Prostate gland (tissue), 2 donors: Measurements from ENCODE around the gene NHLRC2. TPM values are rescaled to one million over a fixed set of nuclear protein-coding genes. Genes with fewer than 3 reads are reported as not detected.

Source experiments
- DNase-seq: peaks from one replicate; pipeline ENCODE4 v3.0.0-alpha.2; 2019; ENCODE audit warnings: low spot score
- H3K27ac ChIP-seq, 2 donors: fragments of 200-600 bp; sonication (generic); 2 replicates each; pipeline ENCODE4 v1.5.1; 2017 to 2019
- H3K27me3 ChIP-seq: fragments of 200-600 bp; sonication (generic); replicated peaks from 2 replicates; pipeline ENCODE4 v1.5.1; 2019; ENCODE audit not compliant: insufficient read depth
- H3K36me3 ChIP-seq, 2 donors: fragments of 200-600 bp; sonication (generic); 1 replicate in 1 of 2; 2 replicates in 1 of 2; pipeline versions ENCODE4 v1.5.1 to v1.8.1; 2017 to 2019
- H3K4me1 ChIP-seq: fragments of 200-600 bp; sonication (generic); replicated peaks from 2 replicates; pipeline ENCODE4 v1.5.1; 2019
- H3K4me3 ChIP-seq, 2 donors: fragments of 200-600 bp; sonication (generic); 2 replicates each; pipeline ENCODE4 v1.5.1; 2017 to 2019
- H3K9me3 ChIP-seq: fragments of 200-600 bp; sonication (generic); 2 replicates; pipeline ENCODE4 v1.5.1; 2017
- CTCF ChIP-seq, 4 experiments: fragments of 200-600 bp in 2 of 4; fragments of 450-650 bp in 2 of 4; sonication (generic) in 2 of 4; IDR thresholded peaks; 1 replicate in 3 of 4; 2 replicates in 1 of 4; pipeline ENCODE4 v1.5.1; 2016 to 2019; ENCODE audit warnings: antibody characterized with exemption in 4 of 4, mild to moderate bottlenecking in 2 of 4, moderate library complexity in 2 of 4
- POLR2A ChIP-seq: fragments of 450-650 bp; IDR thresholded peaks from one replicate; pipeline ENCODE4 v1.6.1; 2016; ENCODE audit warnings: antibody characterized with exemption, mild to moderate bottlenecking
- POLR2AphosphoS5 ChIP-seq: sonication (generic); formaldehyde crosslinking; IDR thresholded peaks from one replicate; pipeline ENCODE4 v1.6.1; 2017; ENCODE audit warnings: antibody characterized with exemption
- WGBS: methylation state at CpG from one replicate; pipeline ENCODE4 v1.1.5; 2018; 5-methylcytosine and 5-hydroxymethylcytosine counted together
- intact Hi-C: fragments of 100-400 bp; cut with DNase I; formaldehyde crosslinking; loops from one replicate; pipeline ENCODE4 v1.14.2; 2022
- total RNA-seq, 2 donors: library from RNA; depleted of rRNA; stranded (reverse); fragments of >200 nt; gene quantifications; one replicate each; pipeline ENCODE4 v1.1.0, GENCODE V29; 2016

Gene NHLRC2
- total RNA-seq, 2 donors from 2014 or later = 49.4 to 89.5 TPM

GRCh38 chr10:113947184-113948041 is 93.0 kb downstream of the NHLRC2 start:
- Histone ChIP-seq H3K4me1 (no peaks in the 10 kb centered on the region), H3K27me3 (no peaks in the 10 kb centered on the region), H3K27ac (peak overlapping the region in 1 of 2 donors; percentile 24), H3K9me3 (no peaks in the 10 kb centered on the region), H3K4me3 (no peak overlapping the region), H3K36me3 (no peaks in the 10 kb centered on the region)
- 68% methylated on average over 12 of the region's 12 CpGs for WGBS
- intact Hi-C loops = no loop called here
- TF ChIP-seq CTCF (IDR thresholded peaks at IDR 0.05) (no peak), POLR2AphosphoS5 (no peak), POLR2A (no peak)
- no peak for DNase-seq

- 79% methylated on average over 4 of the region's 4 CpGs for WGBS
- Histone ChIP-seq H3K4me1 (no peaks in the 10 kb centered on the region), H3K4me3 (no peak overlapping the region), H3K27ac (peak overlapping the region in 1 of 2 donors; percentile 24), H3K27me3 (no peaks in the 10 kb centered on the region), H3K36me3 (no peaks in the 10 kb centered on the region), H3K9me3 (no peaks in the 10 kb centered on the region)
- TF ChIP-seq POLR2AphosphoS5 = no peak
- TF ChIP-seq CTCF (IDR thresholded peaks at IDR 0.05) = no peak
- intact Hi-C loops = no loop called here
- DNase-seq = no peak
Observed at GRCh38 chr10:113948048-113948447, 93.6 kb downstream of the NHLRC2 start.

GRCh38 chr10:113950268-113950667 is 95.8 kb downstream of the NHLRC2 start:
- Histone ChIP-seq H3K36me3 (no peaks in the 10 kb centered on the region), H3K27ac (no peak overlapping the region), H3K27me3 (no peaks in the 10 kb centered on the region), H3K4me3 (no peak overlapping the region), H3K4me1 (no peaks in the 10 kb centered on the region), H3K9me3 (no peaks in the 10 kb centered on the region)
- intact Hi-C loops = no loop called here
- TF ChIP-seq CTCF (IDR thresholded peaks at IDR 0.05) = no peak
- TF ChIP-seq POLR2A = no peak
- TF ChIP-seq POLR2AphosphoS5 = no peak
- DNase-seq = no peak

GRCh38 chr10:113953505-113954272 is 99.2 kb downstream of the NHLRC2 start:
- peaks cover 12% of the 10 kb centered on the region for H3K4me1 ChIP-seq
- WGBS = 91% methylated on average over 2 of the region's 2 CpGs

More at GRCh38 chr10:113953505-113954272, 99.2 kb downstream of the NHLRC2 start:
- TF ChIP-seq CTCF (IDR thresholded peaks at IDR 0.05) = no peak
- TF ChIP-seq POLR2A = no peak
- TF ChIP-seq POLR2AphosphoS5 = no peak
- Histone ChIP-seq H3K27ac (no peak overlapping the region), H3K9me3 (no peaks in the 10 kb centered on the region), H3K36me3 (no peaks in the 10 kb centered on the region), H3K27me3 (no peaks in the 10 kb centered on the region), H3K4me3 (no peak overlapping the region)
- no peak for DNase-seq
- intact Hi-C loops = no loop called here
